HUES64 (cell line): Measurements from ENCODE around the gene STARD8.
"Not testable (repeated sequence)": the region's sequence is repeated elsewhere in the genome, so short reads cannot be mapped to it uniquely, and the experiment has no call there.

Experiments used
- H3K27ac ChIP-seq: 2 replicates; pipeline ENCODE4 v1.7.0; 2013; ENCODE audit warnings: low read depth, low read length, inconsistent platforms
- H3K27me3 ChIP-seq: 2 replicates; pipeline ENCODE4 v1.6.1; 2013; ENCODE audit warnings: mild to moderate bottlenecking, low read length; ENCODE audit not compliant: insufficient read depth
- H3K36me3 ChIP-seq: 2 replicates; pipeline ENCODE4 v1.6.1; 2013; ENCODE audit warnings: mild to moderate bottlenecking, low read length; ENCODE audit not compliant: insufficient read depth
- H3K4me1 ChIP-seq: 2 replicates; pipeline ENCODE4 v1.6.1; 2013; ENCODE audit warnings: mild to moderate bottlenecking, low read length, moderate library complexity; ENCODE audit not compliant: insufficient read depth
- H3K4me3 ChIP-seq: 2 replicates; pipeline ENCODE4 v1.5.1; 2013; ENCODE audit warnings: mild to moderate bottlenecking, low read length, moderate library complexity
- H3K9ac ChIP-seq: 2 replicates; pipeline ENCODE4 v1.6.1; 2013; ENCODE audit warnings: mild to moderate bottlenecking, low read depth, low read length
- H3K9me3 ChIP-seq: 2 replicates; pipeline ENCODE4 v1.6.1; 2013; ENCODE audit warnings: low read depth, low read length; ENCODE audit not compliant: insufficient read depth
- WGBS: fragments of 150-250, 120-280 bp; methylation state at CpG from one replicate; pipeline ENCODE4 v1.1.7; 2013; ENCODE audit warnings: missing lambda C conversion rate; 5-methylcytosine and 5-hydroxymethylcytosine counted together

The STARD8 gene

GRCh38 chrX:68681443-68681941 lies 34.0 kb downstream of the STARD8 start:
- Histone ChIP-seq H3K9me3 (no peaks in the 10 kb centered on the region), H3K4me1 (peaks cover 27% of the 10 kb centered on the region; the same call in 1 of the 2 replicates), H3K27ac (no peak overlapping the region), H3K9ac (no peak overlapping the region), H3K36me3 (no peaks in the 10 kb centered on the region), H3K4me3 (no peak overlapping the region), H3K27me3 (peaks cover 2% of the 10 kb centered on the region; the same call in 1 of the 2 replicates)
- 83% methylated on average over 2 of the region's 2 CpGs for WGBS

- Histone ChIP-seq H3K4me3 (no peak overlapping the region), H3K36me3 (no peaks in the 10 kb centered on the region), H3K9ac (no peak overlapping the region), H3K27me3 (peaks cover 8% of the 10 kb centered on the region; the same call in 1 of the 2 replicates), H3K4me1 (peaks cover 30% of the 10 kb centered on the region; the same call in 1 of the 2 replicates), H3K9me3 (no peaks in the 10 kb centered on the region), H3K27ac (no peak overlapping the region)
- 88% methylated on average over 3 of the region's 3 CpGs for WGBS
Measured at GRCh38 chrX:68682790-68683189, 35.3 kb downstream of the STARD8 start.

- H3K9me3 ChIP-seq = no peaks in the 10 kb centered on the region
- H3K4me1 ChIP-seq = peaks cover 27% of the 10 kb centered on the region; the same call in 1 of the 2 replicates
- H3K27ac ChIP-seq = no peak overlapping the region
- H3K9ac ChIP-seq = no peak overlapping the region
- WGBS = 82% methylated on average over 2 of the region's 2 CpGs
- H3K4me3 ChIP-seq = no peak overlapping the region
- H3K36me3 ChIP-seq = no peaks in the 10 kb centered on the region
- H3K27me3 ChIP-seq = peaks cover 8% of the 10 kb centered on the region; the same call in 1 of the 2 replicates
Measured at GRCh38 chrX:68683580-68683979, 36.1 kb downstream of the STARD8 start.

GRCh38 chrX:68684291-68684918 lies 36.9 kb downstream of the STARD8 start:
- no peak overlapping the region for H3K27ac ChIP-seq
- WGBS = 35% methylated on average over 15 of the region's 15 CpGs
- peaks cover 27% of the 10 kb centered on the region; the same call in 1 of the 2 replicates for H3K4me1 ChIP-seq
- no peaks in the 10 kb centered on the region for H3K9me3 ChIP-seq
- no peak overlapping the region for H3K9ac ChIP-seq
- no peak overlapping the region for H3K4me3 ChIP-seq
- peaks cover 8% of the 10 kb centered on the region; the same call in 1 of the 2 replicates for H3K27me3 ChIP-seq
- H3K36me3 ChIP-seq = no peaks in the 10 kb centered on the region

GRCh38 chrX:68684919-68685304 lies 37.4 kb downstream of the STARD8 start:
- WGBS = 80% methylated on average over 1 of the region's 2 CpGs
- Histone ChIP-seq H3K9ac (no peak overlapping the region), H3K36me3 (no peaks in the 10 kb centered on the region), H3K27me3 (peaks cover 8% of the 10 kb centered on the region; the same call in 1 of the 2 replicates), H3K4me3 (no peak overlapping the region), H3K4me1 (peaks cover 26% of the 10 kb centered on the region; the same call in 1 of the 2 replicates), H3K27ac (no peak overlapping the region), H3K9me3 (no peaks in the 10 kb centered on the region)

GRCh38 chrX:68685685-68686084 lies 38.2 kb downstream of the STARD8 start:
- H3K9me3 ChIP-seq = no peaks in the 10 kb centered on the region
- WGBS = 42% methylated on average over 5 of the region's 5 CpGs
- H3K36me3 ChIP-seq = no peaks in the 10 kb centered on the region
- H3K27ac ChIP-seq = no peak overlapping the region
- H3K27me3 ChIP-seq = peaks cover 8% of the 10 kb centered on the region; the same call in 1 of the 2 replicates
- H3K9ac ChIP-seq = no peak overlapping the region
- H3K4me1 ChIP-seq = peaks cover 22% of the 10 kb centered on the region; the same call in 1 of the 2 replicates
- peak overlapping the region; percentile 54; the same call in 1 of the 2 replicates for H3K4me3 ChIP-seq

GRCh38 chrX:68686097-68686977 lies 38.9 kb downstream of the STARD8 start:
- H3K9ac ChIP-seq = peak overlapping the region; percentile 61
- no peak overlapping the region; the same call in 1 of the 2 replicates for H3K27ac ChIP-seq
- peak overlapping the region; percentile 54 for H3K4me3 ChIP-seq
- WGBS = 3% methylated on average over 56 of the region's 56 CpGs
- H3K27me3 ChIP-seq = peaks cover 8% of the 10 kb centered on the region; the same call in 1 of the 2 replicates
- H3K36me3 ChIP-seq = no peaks in the 10 kb centered on the region
- no peaks in the 10 kb centered on the region for H3K9me3 ChIP-seq
- peaks cover 22% of the 10 kb centered on the region; the same call in 1 of the 2 replicates for H3K4me1 ChIP-seq

- not testable (repeated sequence) for H3K36me3 ChIP-seq, H3K9me3 ChIP-seq, H3K9ac ChIP-seq, H3K4me3 ChIP-seq, H3K27ac ChIP-seq
- peaks cover 11% of the 10 kb centered on the region; the same call in 1 of the 2 replicates for H3K27me3 ChIP-seq
- H3K4me1 ChIP-seq = peaks cover 18% of the 10 kb centered on the region; the same call in 1 of the 2 replicates
- 85% methylated on average over 2 of the region's 8 CpGs for WGBS
Measured at GRCh38 chrX:68688931-68689330, 41.5 kb downstream of the STARD8 start.

GRCh38 chrX:68690936-68691501 lies 43.6 kb downstream of the STARD8 start:
- Histone ChIP-seq H3K9me3 (no peaks in the 10 kb centered on the region), H3K27ac (no peak overlapping the region), H3K36me3 (no peaks in the 10 kb centered on the region), H3K4me3 (no peak overlapping the region), H3K9ac (no peak overlapping the region), H3K4me1 (peaks cover 18% of the 10 kb centered on the region), H3K27me3 (peaks cover 19% of the 10 kb centered on the region)
- WGBS = 100% methylated on average over 2 of the region's 4 CpGs

- WGBS = 97% methylated on average over 2 of the region's 2 CpGs
- Histone ChIP-seq H3K9ac (no peak overlapping the region), H3K27me3 (peaks cover 12% of the 10 kb centered on the region), H3K9me3 (no peaks in the 10 kb centered on the region), H3K4me1 (peaks cover 18% of the 10 kb centered on the region), H3K27ac (no peak overlapping the region), H3K36me3 (no peaks in the 10 kb centered on the region), H3K4me3 (no peak overlapping the region)
Measured at GRCh38 chrX:68691921-68692320, 44.5 kb downstream of the STARD8 start.
